NCI-H1092 (cell line): Measurements from ENCODE around the gene DNAJB5.

Source experiments
- DNase-seq: peaks from one replicate; lab custom pipeline; 2025; lab: John Stamatoyannopoulos, UW

Gene DNAJB5

GRCh38 chr9:34984049-34984448 is 5.5 kb upstream of the DNAJB5 start:
- DNase-seq, result no peak

DNA sequence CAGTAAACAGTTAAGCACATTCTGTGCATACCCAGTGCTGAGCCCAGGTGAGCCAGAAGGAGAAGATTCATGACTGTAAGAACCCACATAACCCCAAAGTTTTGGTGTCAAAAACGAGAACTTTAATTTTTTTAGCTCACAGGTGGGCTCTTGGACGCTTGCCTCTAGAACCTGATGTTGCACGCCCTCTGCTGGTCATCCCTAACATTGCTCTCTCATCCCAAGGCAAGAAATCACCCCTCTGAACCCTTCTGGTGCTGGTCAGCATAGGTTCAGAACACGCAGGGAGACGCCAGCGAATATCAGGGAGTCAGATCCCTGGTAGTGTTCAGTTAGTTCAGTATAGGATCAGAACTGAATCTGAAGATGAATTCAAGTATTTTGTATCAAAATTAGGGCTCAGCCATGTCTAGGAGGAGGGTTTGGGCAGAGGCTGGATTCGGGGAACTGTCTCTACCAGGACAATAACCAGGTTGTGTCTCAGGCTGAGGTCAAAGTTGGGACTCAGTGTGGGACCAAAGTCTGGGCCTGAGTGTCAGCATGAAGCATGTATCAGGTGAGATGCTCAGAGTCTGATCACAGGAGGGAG is 4.1 kb upstream of the DNAJB5 start:
- DNase-seq, result peak; percentile 65

DNA sequence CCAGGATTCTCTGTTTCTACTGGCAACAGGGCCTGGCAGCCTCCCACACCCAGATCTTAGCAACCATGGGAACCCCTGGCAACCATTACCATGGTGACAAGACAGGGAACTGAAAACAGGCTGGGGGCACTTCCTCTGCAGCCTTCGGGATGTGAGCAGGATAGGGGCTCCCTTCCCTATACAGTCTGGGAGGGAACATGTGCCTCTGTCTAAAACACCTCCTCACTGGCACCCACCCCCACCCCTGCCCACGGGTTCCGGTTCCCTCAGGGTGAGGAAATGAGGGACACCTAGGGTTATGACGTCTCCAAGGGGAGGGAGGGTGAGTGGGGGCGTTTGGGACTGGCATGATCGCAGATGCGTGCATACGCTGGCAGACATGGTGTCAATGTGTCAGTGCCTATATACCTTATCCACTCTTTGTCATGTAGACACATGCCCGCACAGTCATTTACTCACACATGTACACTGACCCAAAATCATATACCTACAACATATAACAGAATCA is 3.0 kb upstream of the DNAJB5 start:
- peak; percentile 54 for DNase-seq

DNA sequence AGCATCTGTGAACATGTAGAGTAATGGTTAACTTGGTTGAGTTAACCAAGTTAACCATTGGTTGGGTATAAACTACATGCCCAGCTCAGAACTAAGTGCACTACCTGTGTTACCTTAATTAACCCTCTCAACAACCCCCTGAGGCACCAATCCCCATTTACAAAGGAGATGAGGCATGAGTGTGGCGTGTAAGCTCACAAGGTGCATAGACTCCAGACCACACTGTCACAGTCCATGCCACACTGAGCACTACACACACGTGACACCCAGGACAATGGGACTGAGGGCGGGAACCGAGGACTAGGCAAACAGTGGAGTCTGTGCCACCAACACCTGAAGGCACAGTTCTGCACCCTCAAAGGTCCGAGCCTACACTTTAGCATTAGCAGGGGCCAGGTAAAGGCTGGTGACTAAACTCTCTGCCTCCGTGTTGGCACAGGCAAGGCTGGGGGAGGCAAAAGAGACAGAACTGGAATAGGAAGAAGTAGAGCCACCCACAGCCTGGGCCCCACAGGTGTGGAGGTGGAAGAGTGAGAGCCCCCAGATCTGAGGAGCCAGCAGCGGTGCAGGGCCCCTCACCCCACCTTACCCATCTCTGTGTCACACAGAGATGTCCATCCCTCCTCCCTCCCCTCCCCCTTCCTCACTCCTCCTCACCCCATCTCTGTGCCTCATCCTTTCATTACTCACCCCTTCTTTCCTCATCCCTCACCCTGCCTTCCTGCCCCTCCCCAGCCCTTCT is 2.2 kb upstream of the DNAJB5 start:
- no peak for DNase-seq

DNA sequence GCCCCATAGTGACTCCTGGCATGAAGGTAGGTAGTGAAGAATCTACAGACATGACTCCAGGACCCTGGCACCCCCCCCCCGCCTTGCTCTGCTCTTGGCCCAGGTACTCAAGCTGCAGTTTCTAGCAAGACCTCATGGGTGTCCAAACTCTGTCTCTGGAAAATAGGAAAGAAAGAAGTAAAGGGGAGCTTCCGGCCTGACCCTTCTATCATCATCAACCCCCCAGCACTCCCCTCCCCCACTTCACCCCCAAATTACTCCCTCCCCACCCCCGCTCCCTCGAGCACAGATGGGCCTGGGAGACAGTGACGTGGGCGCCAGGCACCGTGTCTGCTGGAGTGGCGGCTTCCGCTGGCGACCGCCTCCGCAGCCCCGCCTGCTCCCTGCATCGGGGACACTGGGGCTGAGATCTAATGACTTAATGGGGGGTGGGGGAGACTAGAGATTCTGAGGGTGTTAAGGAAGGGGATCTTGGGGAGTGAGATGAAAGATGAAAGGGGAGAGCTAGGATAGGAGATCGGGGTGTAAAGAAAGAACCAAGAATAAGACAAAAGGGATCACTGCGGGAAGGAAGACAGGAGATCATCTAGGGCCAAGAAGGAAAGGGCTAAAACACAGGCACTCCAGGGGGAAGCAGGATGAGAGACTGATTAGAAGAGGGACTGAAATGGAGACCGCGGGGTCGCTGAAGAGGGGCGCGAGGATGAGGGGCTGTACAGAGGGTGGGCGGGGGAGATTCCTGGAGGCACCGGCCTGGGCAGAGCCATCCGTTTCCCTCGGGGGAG is 1.1 kb upstream of the DNAJB5 start:
- DNase-seq, result peak; percentile 27

GRCh38 chr9:34989946-34990635 is 546 bp downstream of the DNAJB5 start:
- DNase-seq, result peak; percentile 44

- no peak for DNase-seq
Observed at GRCh38 chr9:34990908-34991606, 1.5 kb downstream of the DNAJB5 start.

GRCh38 chr9:34991607-34992375 is 2.2 kb downstream of the DNAJB5 start:
- no peak for DNase-seq

- DNase-seq, result no peak
Observed at GRCh38 chr9:34992376-34992951, 2.9 kb downstream of the DNAJB5 start.

DNA sequence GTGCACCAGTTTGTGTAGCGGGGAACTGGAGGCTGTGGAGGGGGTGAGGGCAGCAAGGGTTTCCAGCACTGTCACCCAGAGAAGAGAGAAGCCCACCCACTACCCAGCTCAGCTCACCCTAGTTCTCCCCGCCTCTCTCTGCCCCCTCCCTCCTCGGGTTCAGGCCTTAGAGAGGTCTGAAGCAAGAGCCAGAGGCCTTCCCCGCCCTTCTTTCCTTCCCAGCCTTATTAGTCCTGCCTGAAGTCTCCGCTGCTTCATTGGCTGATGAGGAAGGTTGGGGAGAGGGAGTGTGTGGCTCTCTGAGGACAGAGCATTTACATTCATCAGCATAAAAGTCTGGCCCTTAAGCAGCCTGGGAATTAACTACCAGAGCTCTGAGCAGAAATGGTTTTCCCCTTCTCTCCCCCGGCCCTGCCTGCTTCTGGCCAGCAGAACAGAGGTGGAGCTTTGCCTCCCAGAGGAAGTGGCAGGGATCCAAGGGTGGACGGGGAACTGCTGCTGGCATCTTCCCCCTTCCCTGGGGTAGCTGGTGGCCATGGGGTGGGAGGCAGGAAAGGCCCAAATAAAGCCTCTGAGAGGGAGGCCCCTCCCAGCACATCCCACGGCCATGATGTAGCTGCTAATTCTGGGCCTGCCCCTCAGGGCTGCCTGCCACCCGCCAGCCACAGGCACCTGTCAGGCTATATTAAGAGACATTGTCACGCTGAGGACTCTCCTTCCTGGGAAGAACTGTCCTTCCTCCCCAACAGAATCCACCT is 4.1 kb downstream of the DNAJB5 start:
- DNase-seq, result peak; percentile 21

- peak; percentile 62 for DNase-seq
Observed at GRCh38 chr9:34994260-34994899, 4.8 kb downstream of the DNAJB5 start.

- no peak for DNase-seq
Observed at GRCh38 chr9:34994900-34995669, 5.5 kb downstream of the DNAJB5 start.

- DNase-seq, result no peak
Observed at GRCh38 chr9:34995670-34996060, 6.1 kb downstream of the DNAJB5 start.

DNA sequence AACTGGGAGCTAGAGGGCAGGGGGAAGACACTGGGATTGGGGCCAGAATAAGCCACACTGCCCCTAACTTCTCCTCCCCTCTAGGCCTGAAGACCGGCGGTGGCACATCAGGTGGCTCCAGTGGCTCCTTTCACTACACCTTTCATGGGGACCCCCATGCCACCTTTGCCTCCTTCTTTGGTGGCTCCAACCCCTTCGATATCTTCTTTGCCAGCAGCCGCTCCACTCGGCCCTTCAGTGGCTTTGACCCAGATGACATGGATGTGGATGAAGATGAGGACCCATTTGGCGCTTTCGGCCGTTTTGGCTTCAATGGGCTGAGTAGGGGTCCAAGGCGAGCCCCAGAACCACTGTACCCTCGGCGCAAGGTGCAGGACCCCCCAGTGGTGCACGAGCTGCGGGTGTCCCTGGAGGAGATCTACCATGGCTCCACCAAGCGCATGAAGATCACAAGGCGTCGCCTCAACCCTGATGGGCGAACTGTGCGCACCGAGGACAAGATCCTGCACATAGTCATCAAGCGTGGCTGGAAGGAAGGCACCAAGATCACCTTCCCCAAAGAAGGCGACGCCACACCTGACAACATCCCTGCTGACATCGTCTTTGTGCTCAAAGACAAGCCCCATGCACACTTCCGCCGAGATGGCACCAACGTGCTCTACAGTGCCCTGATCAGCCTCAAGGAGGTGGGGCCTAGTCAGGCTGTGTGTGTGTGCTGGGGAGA is 6.8 kb downstream of the DNAJB5 start:
- DNase-seq, result no peak

DNA sequence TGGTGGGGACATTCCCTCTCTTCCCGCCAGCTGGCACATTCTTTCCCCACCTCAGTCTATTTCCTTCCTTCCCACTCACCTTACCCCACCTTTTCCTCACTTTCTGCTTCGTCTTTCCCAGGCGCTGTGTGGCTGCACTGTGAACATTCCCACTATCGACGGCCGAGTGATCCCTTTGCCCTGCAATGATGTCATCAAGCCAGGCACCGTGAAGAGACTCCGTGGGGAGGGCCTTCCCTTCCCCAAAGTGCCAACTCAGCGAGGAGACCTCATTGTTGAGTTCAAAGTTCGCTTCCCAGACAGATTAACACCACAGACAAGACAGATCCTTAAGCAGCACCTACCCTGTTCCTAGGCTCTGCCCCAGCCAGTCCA is 7.3 kb downstream of the DNAJB5 start:
- no peak for DNase-seq

DNA sequence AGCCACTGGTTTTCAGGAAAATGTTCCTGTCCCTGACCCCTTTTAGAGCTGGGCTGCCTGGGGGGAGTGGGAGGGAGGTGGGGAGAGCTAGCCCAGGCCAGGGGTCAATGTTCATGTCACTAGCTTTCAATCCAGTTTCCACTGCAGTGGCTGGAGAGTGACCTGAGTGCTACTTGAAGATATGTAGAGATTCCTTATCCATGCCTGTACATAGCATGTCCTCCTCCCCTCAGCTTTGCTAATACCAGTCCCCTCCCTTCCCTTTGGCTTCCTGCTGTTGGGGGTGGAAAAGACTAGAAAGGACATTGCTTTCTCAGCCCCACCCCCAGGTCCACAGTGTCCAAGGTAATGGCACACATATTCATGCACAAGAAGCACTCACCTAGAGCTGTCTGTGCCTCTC is 7.8 kb downstream of the DNAJB5 start:
- no peak for DNase-seq

- no peak for DNase-seq
Observed at GRCh38 chr9:34998266-34998665, 8.7 kb downstream of the DNAJB5 start.

- no peak for DNase-seq
Observed at GRCh38 chr9:34999576-34999975, 10.0 kb downstream of the DNAJB5 start.
